Peyer's patch (tissue), 4 donors: Measurements from ENCODE around the gene FAM120B. TPM values are rescaled to one million over a fixed set of nuclear protein-coding genes. Genes with fewer than 3 reads are reported as not detected.

Experiments
- DNase-seq, 3 donors: peaks; one replicate each; pipeline ENCODE4 v3.0.0-alpha.2; 2017 to 2019
- H3K27ac ChIP-seq, 4 donors: fragments of 200-600 bp; sonication (generic); one replicate each; pipeline ENCODE4 v1.5.1; 2016 to 2019
- H3K27me3 ChIP-seq, 2 donors: fragments of 200-600 bp; sonication (generic); one replicate each; pipeline ENCODE4 v1.5.1; 2019
- H3K36me3 ChIP-seq, 3 donors: fragments of 200-600 bp; sonication (generic); one replicate each; pipeline ENCODE4 v1.5.1; 2016 to 2019
- H3K4me1 ChIP-seq, 4 donors: fragments of 200-600 bp; sonication (generic); one replicate each; pipeline ENCODE4 v1.5.1; 2016 to 2019
- H3K4me3 ChIP-seq, 4 donors: fragments of 200-600 bp; sonication (generic); 1 replicate in 3 of 4; 2 replicates in 1 of 4; pipeline ENCODE4 v1.5.1; 2016 to 2019; ENCODE audit warnings: mild to moderate bottlenecking in 1 of 4
- H3K9me3 ChIP-seq, 4 donors: fragments of 200-600 bp; sonication (generic); one replicate each; pipeline ENCODE4 v1.5.1; 2016 to 2019; ENCODE audit warnings: mild to moderate bottlenecking in 1 of 4
- CTCF ChIP-seq, 6 experiments: fragments of 450-650 bp in 4 of 6; fragments of 200-600 bp in 2 of 6; sonication (generic) in 1 of 6; IDR thresholded peaks; one replicate each; pipeline ENCODE4 v1.5.1; 2017 to 2019; ENCODE audit warnings: antibody characterized with exemption in 6 of 6, mild to moderate bottlenecking in 3 of 6, moderate library complexity in 1 of 6
- POLR2A ChIP-seq, 2 donors: fragments of 450-650 bp; IDR thresholded peaks; one replicate each; pipeline ENCODE4 v1.5.1; 2017; ENCODE audit warnings: antibody characterized with exemption in 2 of 2, mild to moderate bottlenecking in 2 of 2, moderate library complexity in 2 of 2
- total RNA-seq, 4 donors: library from RNA; depleted of rRNA; stranded (reverse); fragments of >200 nt; gene quantifications; one replicate each; pipeline ENCODE4 v1.1.0, GENCODE V29; 2016

The FAM120B gene
- total RNA-seq, 4 donors from 2014 or later, result 22.1 to 50.3 (median 38.1) TPM

GRCh38 chr6:170293341-170294231, 13.0 kb upstream of the FAM120B start:
- Histone ChIP-seq H3K4me1 (peaks cover 9 to 68% (median 33%) of the 10 kb centered on the region in 4 donors), H3K27me3 (peaks cover 0 to 51% of the 10 kb centered on the region in 2 donors), H3K4me3 (no peak overlapping the region), H3K9me3 (no peaks in the 10 kb centered on the region), H3K36me3 (no peaks in the 10 kb centered on the region), H3K27ac (no peak overlapping the region)
- TF ChIP-seq CTCF (IDR thresholded peaks at IDR 0.05) (no peak), POLR2A (IDR thresholded peaks at IDR 0.05) (no peak)
- no peak for DNase-seq

- no peak overlapping the region for H3K27ac ChIP-seq
- DNase-seq, result no peak
- TF ChIP-seq POLR2A (IDR thresholded peaks at IDR 0.05) (no peak), CTCF (IDR thresholded peaks at IDR 0.05) (no peak)
- no peaks in the 10 kb centered on the region for H3K36me3 ChIP-seq
- H3K4me1 ChIP-seq, result peaks cover 8 to 60% (median 29%) of the 10 kb centered on the region in 4 donors
- H3K9me3 ChIP-seq, result no peaks in the 10 kb centered on the region
- H3K27me3 ChIP-seq, result peaks cover 0 to 48% of the 10 kb centered on the region in 2 donors
- no peak overlapping the region for H3K4me3 ChIP-seq
Observed at GRCh38 chr6:170294298-170294730, 12.2 kb upstream of the FAM120B start.

GRCh38 chr6:170294813-170295509, 11.6 kb upstream of the FAM120B start:
- H3K36me3 ChIP-seq, result no peaks in the 10 kb centered on the region
- no peak for DNase-seq
- H3K27me3 ChIP-seq, result peaks cover 0 to 44% of the 10 kb centered on the region in 2 donors
- H3K27ac ChIP-seq, result peak overlapping the region in 2 of 4 donors; percentile 45 to 52
- H3K4me3 ChIP-seq, result peak overlapping the region; percentile 36 to 60 (median 54)
- no peaks in the 10 kb centered on the region for H3K9me3 ChIP-seq
- peaks cover 4 to 54% (median 26%) of the 10 kb centered on the region in 4 donors for H3K4me1 ChIP-seq
- TF ChIP-seq CTCF (IDR thresholded peaks at IDR 0.05) (no peak), POLR2A (IDR thresholded peaks at IDR 0.05) (no peak)

GRCh38 chr6:170295510-170296422, 10.8 kb upstream of the FAM120B start:
- Histone ChIP-seq H3K27ac (peak overlapping the region; percentile 14 to 72 (median 58)), H3K9me3 (no peaks in the 10 kb centered on the region), H3K27me3 (peaks cover 0 to 44% of the 10 kb centered on the region in 2 donors), H3K36me3 (no peaks in the 10 kb centered on the region), H3K4me3 (peak overlapping the region; percentile 36 to 60 (median 54)), H3K4me1 (peaks cover 4 to 46% (median 24%) of the 10 kb centered on the region in 4 donors)
- DNase-seq, result peak; percentile 52 to 76 (median 74)
- TF ChIP-seq CTCF (IDR thresholded peaks at IDR 0.05) (no peak), POLR2A (IDR thresholded peaks at IDR 0.05) (no peak)

GRCh38 chr6:170296423-170296745, 10.2 kb upstream of the FAM120B start:
- Histone ChIP-seq H3K36me3 (no peaks in the 10 kb centered on the region), H3K27me3 (peaks cover 0 to 44% of the 10 kb centered on the region in 2 donors), H3K4me3 (peak overlapping the region in 3 of 4 donors; percentile 51 to 60 (median 56)), H3K27ac (peak overlapping the region; percentile 14 to 72 (median 58)), H3K9me3 (no peaks in the 10 kb centered on the region), H3K4me1 (peaks cover 4 to 41% (median 21%) of the 10 kb centered on the region in 4 donors)
- TF ChIP-seq CTCF (IDR thresholded peaks at IDR 0.05) (no peak), POLR2A (IDR thresholded peaks at IDR 0.05) (no peak)
- DNase-seq, result no peak
